Smooth muscle cell (in vitro differentiated cells): ENCODE data around the gene IGLL1. TPM values are rescaled to one million over a fixed set of nuclear protein-coding genes. Genes with fewer than 3 reads are reported as not detected.

Experiments
- DNase-seq: peaks from one replicate; lab custom pipeline; 2025; ENCODE audit not compliant: unreplicated experiment; lab: John Stamatoyannopoulos, UW
- H2AFZ ChIP-seq: fragments of 200-600 bp; sonication (generic); 2 replicates; pipeline ENCODE4 v1.6.0; 2016; ENCODE audit warnings: antibody characterized with exemption, low read depth, mild to moderate bottlenecking
- H3F3A ChIP-seq: fragments of 200-600 bp; sonication (generic); 2 replicates; pipeline ENCODE4 v1.6.0; 2017; ENCODE audit warnings: antibody characterized with exemption, low read depth
- H3K27ac ChIP-seq: fragments of 200-600 bp; sonication (generic); 2 replicates; pipeline ENCODE4 v1.5.1; 2016; ENCODE audit warnings: low read depth, mild to moderate bottlenecking
- H3K27me3 ChIP-seq: fragments of 200-600 bp; sonication (generic); 2 replicates; pipeline ENCODE4 v1.6.1; 2016; ENCODE audit warnings: low read depth, mild to moderate bottlenecking
- H3K36me3 ChIP-seq: fragments of 200-600 bp; sonication (generic); 2 replicates; pipeline ENCODE4 v1.5.1; 2016; ENCODE audit warnings: low read depth
- H3K4me1 ChIP-seq: fragments of 200-600 bp; sonication (generic); 2 replicates; pipeline ENCODE4 v1.5.1; 2016; ENCODE audit warnings: low read depth
- H3K4me2 ChIP-seq: fragments of 200-600 bp; sonication (generic); 2 replicates; pipeline ENCODE4 v1.6.0; 2016; ENCODE audit warnings: mild to moderate bottlenecking
- H3K4me3 ChIP-seq: fragments of 200-600 bp; sonication (generic); 2 replicates; pipeline ENCODE4 v1.5.1; 2016; ENCODE audit warnings: mild to moderate bottlenecking
- H3K79me2 ChIP-seq: fragments of 200-600 bp; sonication (generic); 2 replicates; pipeline ENCODE4 v1.6.0; 2016; ENCODE audit warnings: low read depth, mild to moderate bottlenecking
- H3K9ac ChIP-seq: fragments of 200-600 bp; sonication (generic); 2 replicates; pipeline ENCODE4 v1.6.0; 2016; ENCODE audit warnings: low read depth
- H3K9me3 ChIP-seq: fragments of 200-600 bp; sonication (generic); replicated peaks from 2 replicates; pipeline ENCODE4 v1.5.1; 2016; ENCODE audit warnings: low read depth
- H4K20me1 ChIP-seq: fragments of 200-600 bp; sonication (generic); 2 replicates; pipeline ENCODE4 v1.6.0; 2016; ENCODE audit warnings: low read depth
- CTCF ChIP-seq: fragments of 200-600 bp; sonication (generic); IDR thresholded peaks from 2 replicates; pipeline ENCODE4 v1.5.1; 2017; ENCODE audit warnings: borderline replicate concordance, mild to moderate bottlenecking, antibody characterized with exemption; ENCODE audit not compliant: insufficient read depth, poor library complexity, severe bottlenecking
- WGBS: methylation state at CpG from one replicate; pipeline ENCODE4 v1.1.7; 2016; ENCODE audit warnings: low lambda C conversion rate; 5-methylcytosine and 5-hydroxymethylcytosine counted together
- polyA plus RNA-seq: library from polyadenylated mRNA; unstranded; fragments of >200 nt; fragmentation: Nextera tagmentation; extraction: Ambion mirVana; gene quantifications from 2 replicates; pipeline ENCODE4 v1.2.1, GENCODE V29; 2016
- total RNA-seq: library from RNA; depleted of rRNA; stranded (reverse); fragments of >200 nt; gene quantifications from 2 replicates; pipeline ENCODE4 v1.2.3, GENCODE V29; 2014

Gene IGLL1
- total and polyA plus RNA-seq, 2 experiments from 2014 or later, result not detected

- DNase-seq, result no peak
- H3K9ac ChIP-seq, result no peak overlapping the region
Measured at GRCh38 chr22:23531966-23532705, 48.0 kb downstream of the IGLL1 start.

GRCh38 chr22:23531283-23531956 is 48.7 kb downstream of the IGLL1 start:
- H4K20me1 ChIP-seq, result no peaks in the 10 kb centered on the region
- no peaks in the 10 kb centered on the region for H3K9me3 ChIP-seq
- TF ChIP-seq CTCF, result no peak
- no peaks in the 10 kb centered on the region for H3K36me3 ChIP-seq
- H2AFZ ChIP-seq, result no peak overlapping the region
- no peak overlapping the region for H3K4me2 ChIP-seq
- peaks cover 9% of the 10 kb centered on the region for H3K4me1 ChIP-seq
- no peak for DNase-seq
- no peak overlapping the region for H3K9ac ChIP-seq
- no peaks in the 10 kb centered on the region for H3K27me3 ChIP-seq
- peaks cover 6% of the 10 kb centered on the region for H3F3A ChIP-seq
- 93% methylated on average over 21 of the region's 24 CpGs for WGBS
- H3K27ac ChIP-seq, result no peak overlapping the region
- no peaks in the 10 kb centered on the region for H3K79me2 ChIP-seq
- no peak overlapping the region for H3K4me3 ChIP-seq

More at GRCh38 chr22:23531966-23532705, 48.0 kb downstream of the IGLL1 start:
- H3K4me2 ChIP-seq, result no peak overlapping the region
- H3K36me3 ChIP-seq, result no peaks in the 10 kb centered on the region
- H3K79me2 ChIP-seq, result no peaks in the 10 kb centered on the region
- H3K4me3 ChIP-seq, result no peak overlapping the region
- 85% methylated on average over 12 of the region's 13 CpGs for WGBS
- no peaks in the 10 kb centered on the region for H3K27me3 ChIP-seq
- H2AFZ ChIP-seq, result no peak overlapping the region
- H3K4me1 ChIP-seq, result peaks cover 9% of the 10 kb centered on the region
- no peaks in the 10 kb centered on the region for H3K9me3 ChIP-seq
- no peaks in the 10 kb centered on the region for H4K20me1 ChIP-seq
- H3K27ac ChIP-seq, result no peak overlapping the region
- peaks cover 6% of the 10 kb centered on the region for H3F3A ChIP-seq
- no peak for TF ChIP-seq CTCF

- no peak overlapping the region for H3K4me3 ChIP-seq
- no peaks in the 10 kb centered on the region for H4K20me1 ChIP-seq
- no peaks in the 10 kb centered on the region for H3K9me3 ChIP-seq
- H2AFZ ChIP-seq, result no peak overlapping the region
- no peak overlapping the region for H3K9ac ChIP-seq
- peaks cover under 1% of the 10 kb centered on the region for H3F3A ChIP-seq
- TF ChIP-seq CTCF, result no peak
- no peaks in the 10 kb centered on the region for H3K36me3 ChIP-seq
- 98% methylated on average over 7 of the region's 7 CpGs for WGBS
- H3K27me3 ChIP-seq, result no peaks in the 10 kb centered on the region
- H3K79me2 ChIP-seq, result no peaks in the 10 kb centered on the region
- peaks cover 4% of the 10 kb centered on the region for H3K4me1 ChIP-seq
- no peak overlapping the region for H3K4me2 ChIP-seq
- no peak overlapping the region for H3K27ac ChIP-seq
- DNase-seq, result no peak
Measured at GRCh38 chr22:23530766-23531282, 49.3 kb downstream of the IGLL1 start.
